WTC11 (cell line): Measurements from ENCODE around the gene MKX. TPM values are rescaled to one million over a fixed set of nuclear protein-coding genes. Genes with fewer than 3 reads are reported as not detected.

Experiments
- ATAC-seq: fragments of 200-7000 bp; cut with Tn5 transposase; 2 replicates; pipeline ENCODE4 v1.10.0; 2021; ENCODE audit warnings: mild to moderate bottlenecking, moderate library complexity
- CTCF ChIA-PET: fragments of 300-600 bp; sonication (Branson Sonifier 250); formaldehyde crosslinking; loops from one replicate; lab custom pipeline; 2021; ENCODE audit warnings: antibody characterized with exemption; lab: Charles Lee
- POLR2A ChIA-PET: fragments of 350-600 bp; sonication (Branson Sonifier 250); formaldehyde crosslinking; loops from one replicate; lab custom pipeline; 2021; ENCODE audit warnings: antibody characterized with exemption; lab: Charles Lee
- DNase-seq: peaks from one replicate; pipeline ENCODE4 v3.0.0; 2021; ENCODE audit warnings: low spot score
- H3K27ac Mint-ChIP-seq: 2 replicates; pipeline ENCODE4 v1.8.0; 2021; ENCODE audit warnings: mixed read lengths
- H3K27me3 Mint-ChIP-seq: 2 replicates; pipeline ENCODE4 v1.8.0; 2021; ENCODE audit warnings: low read depth, mild to moderate bottlenecking, moderate library complexity, mixed read lengths
- H3K36me3 Mint-ChIP-seq: 2 replicates; pipeline ENCODE4 v1.8.0; 2021; ENCODE audit warnings: mixed read lengths
- H3K4me1 Mint-ChIP-seq: 2 replicates; pipeline ENCODE4 v1.8.0; 2022; ENCODE audit warnings: mixed read lengths
- H3K4me3 Mint-ChIP-seq: 2 replicates; pipeline ENCODE4 v1.8.0; 2021; ENCODE audit warnings: mild to moderate bottlenecking, moderate library complexity, mixed read lengths
- H3K9me3 Mint-ChIP-seq: 2 replicates; pipeline ENCODE4 v1.8.0; 2021; ENCODE audit warnings: mixed read lengths
- ATF1 ChIP-seq: sonication (generic); formaldehyde crosslinking; IDR thresholded peaks from 2 replicates; pipeline ENCODE4 v1.8.1; 2023; ENCODE audit warnings: mild to moderate bottlenecking, moderate library complexity, missing genetic modification reagents
- ATF3 ChIP-seq: sonication (generic); formaldehyde crosslinking; conservative IDR thresholded peaks from 2 replicates; pipeline ENCODE4 v1.8.1; 2022; ENCODE audit warnings: mild to moderate bottlenecking, missing genetic modification reagents
- CTCF ChIP-seq: fragments of 200-600 bp; IDR thresholded peaks from 2 replicates; pipeline ENCODE4 v1.8.0; 2022; ENCODE audit warnings: antibody characterized with exemption
- E2F5 ChIP-seq: sonication (generic); formaldehyde crosslinking; IDR thresholded peaks from 2 replicates; pipeline ENCODE4 v1.8.1; 2022; ENCODE audit warnings: mild to moderate bottlenecking, moderate library complexity, missing genetic modification reagents
- FOXJ3 ChIP-seq: sonication (generic); formaldehyde crosslinking; IDR thresholded peaks from 2 replicates; pipeline ENCODE4 v1.9.0; 2021; ENCODE audit warnings: missing genetic modification reagents, mild to moderate bottlenecking, borderline replicate concordance
- FOXP1 ChIP-seq: sonication (generic); formaldehyde crosslinking; IDR thresholded peaks from 2 replicates; pipeline ENCODE4 v1.8.0; 2022; ENCODE audit warnings: missing genetic modification reagents, mild to moderate bottlenecking, moderate library complexity, borderline replicate concordance
- NFE2L1 ChIP-seq: sonication (generic); formaldehyde crosslinking; IDR thresholded peaks from 2 replicates; pipeline ENCODE4 v1.8.1; 2023; ENCODE audit warnings: missing genetic modification reagents
- NR1H2 ChIP-seq: sonication (generic); formaldehyde crosslinking; IDR thresholded peaks from 2 replicates; pipeline ENCODE4 v1.9.0; 2021; ENCODE audit warnings: mild to moderate bottlenecking, moderate library complexity, missing genetic modification reagents
- NR2C2 ChIP-seq: sonication (generic); formaldehyde crosslinking; IDR thresholded peaks from 2 replicates; pipeline ENCODE4 v1.8.0; 2022; ENCODE audit warnings: mild to moderate bottlenecking, missing genetic modification reagents
- PRRX2 ChIP-seq: fragments of 250-450 bp; sonication (Bioruptor Pico); IDR thresholded peaks from 2 replicates; pipeline ENCODE4 v1.8.0; 2021; ENCODE audit warnings: mild to moderate bottlenecking
- RELA ChIP-seq: sonication (generic); formaldehyde crosslinking; IDR thresholded peaks from 2 replicates; pipeline ENCODE4 v1.8.1; 2022; ENCODE audit warnings: missing genetic modification reagents, mild to moderate bottlenecking, borderline replicate concordance
- SMAD3 ChIP-seq: sonication (generic); formaldehyde crosslinking; IDR thresholded peaks from 2 replicates; pipeline ENCODE4 v1.8.0; 2022; ENCODE audit warnings: missing genetic modification reagents, mild to moderate bottlenecking, borderline replicate concordance
- SOX15 ChIP-seq: fragments of 250-450 bp; sonication (Bioruptor Pico); IDR thresholded peaks from 2 replicates; pipeline ENCODE4 v1.9.0; 2021; ENCODE audit warnings: mild to moderate bottlenecking
- TCF7 ChIP-seq: sonication (generic); formaldehyde crosslinking; IDR thresholded peaks from 2 replicates; pipeline ENCODE4 v1.8.0; 2022; ENCODE audit warnings: mild to moderate bottlenecking, low read depth, missing genetic modification reagents, moderate library complexity
- TP53 ChIP-seq: sonication (generic); formaldehyde crosslinking; IDR thresholded peaks from 2 replicates; pipeline ENCODE4 v1.8.1; 2023; ENCODE audit warnings: mild to moderate bottlenecking, missing genetic modification reagents
- USF2 ChIP-seq: sonication (generic); formaldehyde crosslinking; IDR thresholded peaks from 2 replicates; pipeline ENCODE4 v1.8.1; 2023; ENCODE audit warnings: mild to moderate bottlenecking, missing genetic modification reagents, moderate library complexity
- ZNF121 ChIP-seq: sonication (generic); formaldehyde crosslinking; IDR thresholded peaks from 2 replicates; pipeline ENCODE4 v1.8.0; 2023; ENCODE audit warnings: missing genetic modification reagents
- ZNF138 ChIP-seq: sonication (generic); formaldehyde crosslinking; conservative IDR thresholded peaks from 2 replicates; pipeline ENCODE4 v1.8.1; 2022; ENCODE audit warnings: mild to moderate bottlenecking, moderate library complexity, missing genetic modification reagents
- ZNF281 ChIP-seq: sonication (generic); formaldehyde crosslinking; IDR thresholded peaks from 2 replicates; pipeline ENCODE4 v1.8.0; 2023; ENCODE audit warnings: mild to moderate bottlenecking, missing genetic modification reagents
- ZNF512 ChIP-seq: sonication (generic); formaldehyde crosslinking; IDR thresholded peaks from 2 replicates; pipeline ENCODE4 v1.8.1; 2022; ENCODE audit warnings: missing genetic modification reagents, borderline replicate concordance
- total RNA-seq: library from RNA; stranded (reverse); gene quantifications from 3 replicates; pipeline ENCODE4 v1.2.3, GENCODE V29; 2021
- TF ChIP-seq, protein P1 (sequence below): fragments of 250-450 bp; sonication (Bioruptor Pico); IDR thresholded peaks from 2 replicates; pipeline ENCODE4 v1.8.0; 2021; ENCODE audit warnings: mild to moderate bottlenecking

Gene MKX
- total RNA-seq, 1 experiment from 2014 or later, result 1.2 TPM

- no peak for TF ChIP-seq FOXJ3 (CRISPR knock-in tag)
- TF ChIP-seq PRRX2 (CRISPR knock-in tag), result no peak
- TF ChIP-seq, protein P1, sequence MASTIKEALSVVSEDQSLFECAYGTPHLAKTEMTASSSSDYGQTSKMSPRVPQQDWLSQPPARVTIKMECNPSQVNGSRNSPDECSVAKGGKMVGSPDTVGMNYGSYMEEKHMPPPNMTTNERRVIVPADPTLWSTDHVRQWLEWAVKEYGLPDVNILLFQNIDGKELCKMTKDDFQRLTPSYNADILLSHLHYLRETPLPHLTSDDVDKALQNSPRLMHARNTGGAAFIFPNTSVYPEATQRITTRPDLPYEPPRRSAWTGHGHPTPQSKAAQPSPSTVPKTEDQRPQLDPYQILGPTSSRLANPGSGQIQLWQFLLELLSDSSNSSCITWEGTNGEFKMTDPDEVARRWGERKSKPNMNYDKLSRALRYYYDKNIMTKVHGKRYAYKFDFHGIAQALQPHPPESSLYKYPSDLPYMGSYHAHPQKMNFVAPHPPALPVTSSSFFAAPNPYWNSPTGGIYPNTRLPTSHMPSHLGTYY (CRISPR knock-in tag), result no peak
- no peak for TF ChIP-seq NR1H2 (CRISPR knock-in tag)
- TF ChIP-seq NFE2L1 (CRISPR knock-in tag), result no peak
- no peak for TF ChIP-seq ZNF512
- no peak for TF ChIP-seq ATF1 (CRISPR knock-in tag)
- Mint-ChIP-seq H3K4me1 (peaks cover 11% of the 10 kb centered on the region), H3K27ac (no peak overlapping the region), H3K9me3 (peaks cover 9% of the 10 kb centered on the region), H3K27me3 (no peaks in the 10 kb centered on the region), H3K4me3 (no peak overlapping the region), H3K36me3 (peaks cover 5% of the 10 kb centered on the region)
- ChIA-PET CTCF (interaction anchor here (0.5 to 1.6 kb wide), 14 partner anchors 14 to 463 kb away, joined by 3 to 11 read pairs (median 4); no protein-coding TSS in a partner anchor), POLR2A (no interaction called here)
- no peak for DNase-seq
- no peak for ATAC-seq
Observed at GRCh38 chr10:27784272-27784671, 38.7 kb upstream of the MKX start.

DNA sequence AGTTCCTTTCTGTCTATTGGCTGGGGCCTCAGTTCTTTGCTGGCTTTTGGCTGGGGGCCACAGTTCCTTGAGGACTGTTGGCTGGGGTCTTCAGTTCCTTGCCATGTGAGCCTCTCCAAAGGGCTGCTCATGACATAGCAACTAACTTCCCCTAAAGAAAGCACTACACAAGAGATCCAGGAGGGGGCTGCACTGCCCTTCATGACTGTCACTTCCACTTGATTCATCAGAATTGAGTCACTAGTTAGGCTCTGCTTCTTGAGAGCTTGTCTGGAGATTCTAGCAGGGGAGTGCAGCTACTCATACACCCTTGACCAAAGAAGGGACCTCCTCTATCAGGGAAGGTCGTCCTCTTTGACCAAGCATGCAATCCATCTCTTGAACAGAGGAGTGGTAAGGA is 38.0 kb upstream of the MKX start:
- TF ChIP-seq CTCF, result 0 out of 2 replicates have a peak, but pooled peaks have one; percentile 27
- no peak for TF ChIP-seq SOX15 (CRISPR knock-in tag)
- no peak for TF ChIP-seq FOXP1
- Mint-ChIP-seq H3K27me3 (no peaks in the 10 kb centered on the region), H3K9me3 (peaks cover 9% of the 10 kb centered on the region), H3K4me1 (peaks cover 5% of the 10 kb centered on the region), H3K4me3 (no peak overlapping the region), H3K27ac (no peak overlapping the region), H3K36me3 (peaks cover 5% of the 10 kb centered on the region)
- ChIA-PET CTCF (interaction anchor here (0.5 to 1.6 kb wide), 13 partner anchors 15 to 464 kb away, joined by 3 to 11 read pairs (median 4); no protein-coding TSS in a partner anchor), POLR2A (no interaction called here)
- ATAC-seq (peak; percentile 99), DNase-seq (peak; percentile 54)

DNA sequence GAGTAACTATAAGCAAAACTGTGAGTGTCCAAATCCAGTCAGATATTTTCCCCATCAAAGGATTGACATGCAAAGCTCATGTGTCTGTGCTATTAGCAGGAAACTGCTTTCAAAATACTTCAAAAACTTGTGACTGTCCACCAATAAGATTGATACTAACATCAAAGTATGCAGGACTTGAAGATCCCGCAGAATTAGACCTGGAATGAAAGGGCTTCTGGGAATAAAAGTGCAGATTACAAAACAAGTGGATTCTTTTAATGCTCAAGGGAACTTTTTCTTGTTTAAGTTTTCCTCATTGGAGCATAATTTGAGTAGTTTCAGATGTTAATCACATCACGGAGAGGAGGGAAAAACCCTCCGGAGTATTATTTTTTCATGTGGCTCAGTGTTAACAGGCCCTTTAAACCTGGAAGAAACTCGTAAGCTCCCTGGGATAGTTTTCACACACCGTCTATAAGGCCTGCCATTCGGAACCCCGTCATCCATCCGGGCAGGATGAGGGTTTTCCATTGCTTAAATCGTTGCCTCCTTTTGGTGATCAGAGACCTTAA is 33.9 kb upstream of the MKX start:
- peaks cover 9% of the 10 kb centered on the region for H3K9me3 Mint-ChIP-seq
- CTCF ChIA-PET, result interaction anchor here (1.4 kb wide), 1 partner anchor 462 kb away, joined by 4 read pairs; no protein-coding TSS in a partner anchor
- ATAC-seq (no peak), DNase-seq (no peak)
- peaks cover 17% of the 10 kb centered on the region for H3K4me1 Mint-ChIP-seq
- no peak overlapping the region for H3K4me3 Mint-ChIP-seq
- no peaks in the 10 kb centered on the region for H3K27me3 Mint-ChIP-seq
- H3K36me3 Mint-ChIP-seq, result peaks cover 5% of the 10 kb centered on the region
- no peak overlapping the region for H3K27ac Mint-ChIP-seq
- TF ChIP-seq SMAD3 (CRISPR knock-in tag) (no peak), E2F5 (CRISPR knock-in tag) (no peak), ZNF138 (no peak), ZNF121 (CRISPR knock-in tag) (no peak), ZNF512 (no peak), TCF7 (no peak), ATF3 (CRISPR knock-in tag) (no peak), TP53 (CRISPR knock-in tag) (no peak), ZNF281 (CRISPR knock-in tag) (no peak), NR2C2 (CRISPR knock-in tag) (no peak), RELA (no peak), USF2 (CRISPR knock-in tag) (no peak)
- TF ChIP-seq, all 79 proteins: peak for 0
- POLR2A ChIA-PET, result no interaction called here
